K562 (cell line): ENCODE measurements around the gene FGG. TPM values are rescaled to one million over a fixed set of nuclear protein-coding genes. Genes with fewer than 3 reads are reported as not detected.

Experiments
- ATAC-seq: fragments of 200-7000 bp; cut with Tn5 transposase; 3 replicates; pipeline ENCODE4 v1.9.1; 2020; ENCODE audit warnings: moderate library complexity
- BruUV-seq: library from RNA; stranded (reverse); fragments of 400-500 nt; replicated peaks from 2 replicates; lab custom pipeline; 2021; lab: Mats Ljungman, UMichigan
- CTCF ChIA-PET: fragments of 300-600 bp; formaldehyde crosslinking; extraction: SDS; loops from one replicate; lab custom pipeline; 2021; ENCODE audit warnings: low intra/inter-chr PET ratio; lab: Yijun Ruan, JAX
- POLR2A ChIA-PET: fragments of 300-600, 350-650 bp; sonication (Branson Sonifier 250); formaldehyde crosslinking; extraction: SDS; loops from one replicate; lab custom pipeline; 2021; ENCODE audit warnings: antibody characterized with exemption, inconsistent platforms; lab: Yijun Ruan, JAX
- DNase-seq, 4 experiments: peaks; one replicate each; pipeline versions ENCODE4 v3.0.0 to v3.0.0-alpha.2; 2011 to 2018; ENCODE audit warnings: low spot score in 3 of 4, mixed read lengths in 3 of 4; ENCODE audit errors: extremely low read depth in 1 of 4
- FAIRE-seq: peaks from 2 replicates; lab custom pipeline; 2011; peaks lifted over from hg19 to GRCh38; lab: Jason Lieb, UNC
- H2AFZ ChIP-seq: 2 replicates; pipeline ENCODE4 v1.6.0; 2011; ENCODE audit warnings: low read depth, low read length, control low read depth, inconsistent platforms
- H3K27ac ChIP-seq: fragments of 200-600 bp; 3 replicates; pipeline ENCODE4 v1.8.0; 2011; ENCODE audit warnings: low read depth, mild to moderate bottlenecking, control low read depth, inconsistent platforms, low read length, moderate library complexity, mixed read lengths; ENCODE audit errors: extremely low read depth
- H3K27me3 ChIP-seq, 2 experiments: fragments of 300-600 bp in 1 of 2; 2 replicates in 1 of 2; 3 replicates in 1 of 2; pipeline versions ENCODE4 v1.6.0 to v1.8.0; 2011; ENCODE audit warnings: inconsistent platforms in 2 of 2, low read length in 2 of 2, mild to moderate bottlenecking in 1 of 2, mixed read lengths in 1 of 2, moderate library complexity in 1 of 2; ENCODE audit not compliant: control insufficient read depth in 2 of 2, insufficient read depth in 2 of 2
- H3K36me3 ChIP-seq: fragments of 300-600 bp; 3 replicates; pipeline ENCODE4 v1.8.0; 2011; ENCODE audit warnings: mild to moderate bottlenecking, low read length, inconsistent platforms; ENCODE audit not compliant: control insufficient read depth, insufficient read depth
- H3K4me1 ChIP-seq, 2 experiments: fragments of 200-600 bp in 1 of 2; replicated peaks in 1 of 2; 2 replicates in 1 of 2; 3 replicates in 1 of 2; pipeline versions ENCODE4 v1.5.1 to v1.8.0; 2011; ENCODE audit warnings: inconsistent platforms in 2 of 2, low read length in 2 of 2, mild to moderate bottlenecking in 1 of 2, mixed read lengths in 1 of 2, moderate library complexity in 1 of 2; ENCODE audit not compliant: control insufficient read depth in 2 of 2, insufficient read depth in 2 of 2
- H3K4me2 ChIP-seq: 2 replicates; pipeline ENCODE4 v1.6.1; 2011; ENCODE audit warnings: low read length, control low read depth, inconsistent platforms, mixed read lengths; ENCODE audit not compliant: insufficient read depth
- H3K4me3 ChIP-seq: fragments of 200-600 bp; sonication (generic), shearing (Covaris generic); 2 replicates; pipeline ENCODE4 v1.5.1; 2016; ENCODE audit warnings: control low read depth, inconsistent platforms
- H3K79me2 ChIP-seq: fragments of 200-600 bp; 3 replicates; pipeline ENCODE4 v1.8.0; 2011; ENCODE audit warnings: low read length, inconsistent platforms; ENCODE audit not compliant: control insufficient read depth, insufficient read depth
- H3K9ac ChIP-seq, 2 experiments: 2 replicates each; pipeline versions ENCODE4 v1.6.0 to v1.6.1; 2011; ENCODE audit warnings: low read depth in 2 of 2, low read length in 2 of 2, control low read depth in 1 of 2, inconsistent platforms in 1 of 2, mild to moderate bottlenecking in 1 of 2, mixed read lengths in 1 of 2; ENCODE audit not compliant: insufficient read depth in 1 of 2
- H3K9me1 ChIP-seq: one replicate; pipeline ENCODE4 v1.6.0; 2011; ENCODE audit warnings: inconsistent platforms, mild to moderate bottlenecking, low read length, moderate library complexity; ENCODE audit not compliant: control insufficient read depth, insufficient read depth
- H3K9me3 ChIP-seq: replicated peaks from 2 replicates; pipeline ENCODE4 v1.5.1; 2011; ENCODE audit warnings: low read depth, low read length, inconsistent platforms; ENCODE audit not compliant: control insufficient read depth, insufficient read depth
- H4K20me1 ChIP-seq: replicated peaks from 2 replicates; pipeline ENCODE4 v1.6.1; 2011; ENCODE audit warnings: low read length, inconsistent platforms, mixed read lengths; ENCODE audit not compliant: control insufficient read depth, insufficient read depth
- GABPA ChIP-seq: fragments of 200-800 bp; sonication (Bioruptor generic); conservative IDR thresholded peaks from 2 replicates; pipeline ENCODE4 v1.6.1; 2016; ENCODE audit warnings: low read depth, missing genetic modification characterization, missing compliant biosample characterization
- MAFF ChIP-seq: IDR thresholded peaks from 2 replicates; pipeline ENCODE4 v1.6.1; 2012; ENCODE audit warnings: low read length, improper control_type of control experiment
- MAZ ChIP-seq, 2 experiments: fragments of 450-650 bp in 1 of 2; sonication (generic) in 1 of 2; formaldehyde crosslinking; IDR thresholded peaks in 1 of 2; conservative IDR thresholded peaks in 1 of 2; 2 replicates each; pipeline versions ENCODE4 v1.4.0 to v1.5.0; 2020; ENCODE audit warnings: mild to moderate bottlenecking in 1 of 2, missing genetic modification reagents in 1 of 2
- MYBL2 ChIP-seq, 2 experiments: fragments of 450-650 bp in 1 of 2; sonication (generic) in 1 of 2; formaldehyde crosslinking in 1 of 2; IDR thresholded peaks; 2 replicates each; pipeline versions ENCODE4 v1.6.1 to v1.8.1; 2017 to 2022; ENCODE audit warnings: borderline replicate concordance in 1 of 2, inconsistent platforms in 1 of 2, low read depth in 1 of 2, mild to moderate bottlenecking in 1 of 2, missing genetic modification reagents in 1 of 2, moderate library complexity in 1 of 2
- NFE2L1 ChIP-seq: fragments of 450-650 bp; IDR thresholded peaks from 2 replicates; pipeline ENCODE4 v1.6.1; 2016; ENCODE audit warnings: missing genetic modification characterization, low read depth, mild to moderate bottlenecking, missing compliant biosample characterization, moderate library complexity, borderline replicate concordance
- PHF20 ChIP-seq: fragments of 450-650 bp; IDR thresholded peaks from 2 replicates; pipeline ENCODE4 v1.6.1; 2018; ENCODE audit not compliant: partially characterized antibody
- RB1 ChIP-seq: fragments of 450-650 bp; IDR thresholded peaks from 2 replicates; pipeline ENCODE4 v1.6.1; 2017; ENCODE audit warnings: low read depth, mild to moderate bottlenecking
- RBM39 ChIP-seq: fragments of 200-400 bp; formaldehyde crosslinking; optimal IDR thresholded peaks from 2 replicates; pipeline ENCODE3; 2018; ENCODE audit warnings: low read depth, low read length
- RNF2 ChIP-seq: sonication (generic); IDR thresholded peaks from 2 replicates; pipeline ENCODE4 v1.6.1; 2016
- SMARCA4 ChIP-seq: fragments of 450-650 bp; IDR thresholded peaks from 2 replicates; pipeline ENCODE4 v1.6.1; 2016
- SMC3 ChIP-seq: conservative IDR thresholded peaks from 2 replicates; pipeline ENCODE4 v1.6.1; 2011; ENCODE audit warnings: low read depth, low read length, improper control_type of control experiment; ENCODE audit not compliant: insufficient read depth
- ZBTB9 ChIP-seq: fragments of 450-650 bp; formaldehyde crosslinking; IDR thresholded peaks from 2 replicates; pipeline ENCODE4 v1.4.0; 2020; ENCODE audit warnings: mild to moderate bottlenecking, moderate library complexity
- ZC3H8 ChIP-seq: fragments of 450-650 bp; IDR thresholded peaks from 2 replicates; pipeline ENCODE4 v1.6.1; 2017
- ZNF699 ChIP-seq: fragments of 250-450 bp; sonication (Bioruptor Pico); IDR thresholded peaks from 2 replicates; pipeline ENCODE4 v1.8.0; 2021; ENCODE audit warnings: mild to moderate bottlenecking, moderate library complexity; ENCODE audit not compliant: insufficient replicate concordance
- ZNF77 ChIP-seq: fragments of 250-450 bp; sonication (Bioruptor Pico); IDR thresholded peaks from 2 replicates; pipeline ENCODE4 v1.5.0; 2020
- WGBS: fragments of 100-300 bp; shearing (Covaris generic); methylation state at CpG from one replicate; pipeline ENCODE4 v1.1.6; 2016; ENCODE audit warnings: low coverage, mixed read lengths; ENCODE audit not compliant: insufficient coverage; ENCODE audit errors: missing lambda C conversion rate; 5-methylcytosine and 5-hydroxymethylcytosine counted together
- in situ Hi-C: fragments of 300-500 bp; cut with MboI; formaldehyde crosslinking; loops from 4 replicates; pipeline ENCODE4 v1.15.0; 2018; ENCODE audit warnings: inconsistent platforms, mixed read lengths
- intact Hi-C: fragments of 100-400 bp; cut with micrococcal nuclease; formaldehyde crosslinking; loops from 2 replicates; pipeline ENCODE4 v1.14.2; 2022
- polyA plus RNA-seq, 8 experiments: library from polyadenylated mRNA; depleted of rRNA in 4 of 8; stranded (reverse) in 5 of 8; unstranded in 3 of 8; fragments of >200 nt; fragmentation: Nextera tagmentation in 2 of 8; fragmentation: Illumina TruSeq in 1 of 8; extraction: Ambion mirVana in 2 of 8; extraction: Trizol in 1 of 8; gene quantifications; 2 replicates each; pipeline versions ENCODE4 v1.2.1 to v1.2.3, GENCODE V29; 2011 to 2014; ENCODE audit warnings: inconsistent platforms in 1 of 8, missing spikeins in 1 of 8
- total RNA-seq, 7 experiments: library from RNA; depleted of rRNA in 6 of 7; stranded (reverse); fragments of >200 nt in 6 of 7; fragmentation: Illumina TruSeq in 2 of 7; extraction: Trizol in 2 of 7; gene quantifications; 2 replicates each; pipeline versions ENCODE4 v1.2.1 to v1.2.3, GENCODE V29; 2011 to 2021; ENCODE audit warnings: low replicate concordance in 1 of 7
- TF ChIP-seq, protein P1 (sequence below), 2 experiments: IDR thresholded peaks; 2 replicates each; pipeline ENCODE4 v1.6.1; 2012; ENCODE audit warnings: improper control_type of control experiment in 2 of 2, low read depth in 2 of 2, low read length in 2 of 2, borderline replicate concordance in 1 of 2

Gene FGG
- total and polyA plus RNA-seq, 9 of the 15 experiments (the other 6 are each of a cell fraction or from before 2014, with no cell fraction given), result 0.08 to 2.2 (median 0.33) TPM; not detected in 2

DNA sequence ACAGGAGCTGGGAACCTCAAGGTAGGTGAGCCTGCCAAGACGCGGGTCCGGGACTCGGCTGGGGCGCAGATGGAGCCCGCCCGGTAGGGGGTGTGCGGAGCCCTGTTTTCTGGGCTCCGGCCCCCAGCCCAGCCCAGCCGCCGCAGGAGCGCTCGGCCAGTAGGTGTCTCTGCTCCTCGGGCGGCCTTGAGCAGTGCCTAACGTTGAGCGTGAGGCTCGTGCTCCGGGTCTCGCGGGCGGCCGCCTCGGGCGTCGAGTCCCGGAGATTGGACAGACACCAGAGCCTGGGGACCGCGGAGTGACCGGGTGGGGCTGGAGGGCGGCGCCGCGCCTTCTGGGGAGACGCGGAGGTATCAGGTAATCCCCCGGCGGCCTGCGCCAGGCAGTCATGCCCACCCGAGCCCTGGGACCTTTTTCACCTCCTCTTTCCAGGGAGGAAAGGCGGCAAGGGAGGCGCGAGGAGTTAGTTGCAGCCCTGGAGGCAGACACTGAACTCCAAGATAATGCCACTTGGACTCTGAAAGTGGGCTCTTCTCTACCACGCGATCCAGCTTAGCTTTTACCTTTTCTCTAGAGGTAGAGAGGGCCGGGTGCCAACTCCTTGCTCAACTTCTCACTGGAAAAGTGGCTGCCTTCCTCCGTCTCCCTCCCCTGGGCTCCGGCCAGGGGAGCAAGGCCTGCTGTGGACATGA is 14.5 kb upstream of the FGG start (continued):
- TF ChIP-seq, protein P1, sequence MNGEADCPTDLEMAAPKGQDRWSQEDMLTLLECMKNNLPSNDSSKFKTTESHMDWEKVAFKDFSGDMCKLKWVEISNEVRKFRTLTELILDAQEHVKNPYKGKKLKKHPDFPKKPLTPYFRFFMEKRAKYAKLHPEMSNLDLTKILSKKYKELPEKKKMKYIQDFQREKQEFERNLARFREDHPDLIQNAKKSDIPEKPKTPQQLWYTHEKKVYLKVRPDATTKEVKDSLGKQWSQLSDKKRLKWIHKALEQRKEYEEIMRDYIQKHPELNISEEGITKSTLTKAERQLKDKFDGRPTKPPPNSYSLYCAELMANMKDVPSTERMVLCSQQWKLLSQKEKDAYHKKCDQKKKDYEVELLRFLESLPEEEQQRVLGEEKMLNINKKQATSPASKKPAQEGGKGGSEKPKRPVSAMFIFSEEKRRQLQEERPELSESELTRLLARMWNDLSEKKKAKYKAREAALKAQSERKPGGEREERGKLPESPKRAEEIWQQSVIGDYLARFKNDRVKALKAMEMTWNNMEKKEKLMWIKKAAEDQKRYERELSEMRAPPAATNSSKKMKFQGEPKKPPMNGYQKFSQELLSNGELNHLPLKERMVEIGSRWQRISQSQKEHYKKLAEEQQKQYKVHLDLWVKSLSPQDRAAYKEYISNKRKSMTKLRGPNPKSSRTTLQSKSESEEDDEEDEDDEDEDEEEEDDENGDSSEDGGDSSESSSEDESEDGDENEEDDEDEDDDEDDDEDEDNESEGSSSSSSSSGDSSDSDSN (IDR thresholded peaks at IDR 0.05; ENCODE audit: borderline replicate concordance in 1 of 2, low read depth in 2 of 2, low read length in 2 of 2), result peak; percentile 55 to 73; a peak in 3 of 4 replicates
- peak in 1 of 2 experiments; percentile 93; a peak in 2 of 4 replicates for TF ChIP-seq MAZ (CRISPR knock-in tag; conservative IDR thresholded peaks at IDR 0.05 in 1 of 2, IDR thresholded peaks at IDR 0.05 in 1 of 2)
- peak; percentile 61 for TF ChIP-seq SMC3
- peak; percentile 66; the same call in 1 of the 2 replicates for TF ChIP-seq RB1
- TF ChIP-seq, all 486 proteins: peak for 36

DNA sequence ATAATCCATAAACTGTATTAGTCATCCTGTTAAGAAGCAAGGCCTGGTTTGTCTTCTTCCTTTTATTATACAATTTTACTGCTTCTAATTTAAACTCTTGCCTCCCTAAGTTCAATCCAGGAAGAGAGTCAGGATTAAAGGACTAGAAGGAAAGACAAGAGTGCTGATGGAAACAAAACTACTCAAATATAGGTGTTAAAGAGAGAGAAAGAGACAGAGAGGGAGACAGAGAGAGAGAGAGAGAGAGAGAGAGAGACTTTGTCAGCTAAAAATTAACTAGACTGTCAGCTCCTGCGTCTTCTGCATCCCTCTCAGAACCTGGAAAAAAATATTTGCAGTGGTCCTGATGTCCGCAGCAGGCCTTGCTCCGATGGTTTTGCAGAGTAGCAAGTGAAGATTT is 13.5 kb upstream of the FGG start:
- Histone ChIP-seq H3K79me2 (no peaks in the 10 kb centered on the region), H3K9ac (no peak overlapping the region), H3K9me3 (no peaks in the 10 kb centered on the region), H3K4me2 (no peak overlapping the region), H3K27ac (no peak overlapping the region), H2AFZ (0 out of 2 replicates have a peak overlapping the region, but pooled peaks have one; percentile 13), H4K20me1 (no peaks in the 10 kb centered on the region), H3K9me1 (no peaks in the 10 kb centered on the region), H3K27me3 (peaks cover 2 to 13% of the 10 kb centered on the region in 2 experiments; a peak in 3 of 5 replicates), H3K4me1 (peaks cover 0 to 9% of the 10 kb centered on the region in 2 experiments; a peak in 2 of 5 replicates), H3K36me3 (no peaks in the 10 kb centered on the region), H3K4me3 (no peak overlapping the region)
- ChIA-PET CTCF (interaction anchor here (1.6 kb wide), 1 partner anchor 153 kb away, joined by 7 read pairs; no protein-coding TSS in a partner anchor), POLR2A (no interaction called here)
- 12% methylated on average over 3 of the region's 3 CpGs for WGBS
- no TSS peak for BruUV-seq
- DNase-seq (no peak), ATAC-seq (no peak), FAIRE-seq (no peak)
- intact Hi-C loops, result loop anchor here (10.0 kb wide), 1 partner anchor 749 kb away; the partner anchor contains the start of gene MAP9
- in situ Hi-C loops, result loop anchor here (5.0 to 10.0 kb wide), 2 partner anchors 151 to 1299 kb away; no protein-coding TSS in a partner anchor
- TF ChIP-seq RBM39 (no peak), ZNF699 (no peak), ZC3H8 (no peak), SMARCA4 (no peak), PHF20 (no peak), RNF2 (no peak), NFE2L1 (no peak), GABPA (no peak), MYBL2 (IDR thresholded peaks at IDR 0.05; ENCODE audit: low read depth) (no peak), MYBL2 (CRISPR knock-in tag; IDR thresholded peaks at IDR 0.05; ENCODE audit: borderline replicate concordance) (no peak), ZNF77 (CRISPR knock-in tag) (no peak), ZBTB9 (no peak), MAFF (no peak)
